ENCODE data around the gene SLC27A5. TPM values are rescaled to one million over a fixed set of nuclear protein-coding genes. Genes with fewer than 3 reads are reported as not detected.
"Not testable (repeated sequence)": the region's sequence is repeated elsewhere in the genome, so short reads cannot be mapped to it uniquely, and the experiment has no call there.

Gene SLC27A5
- total RNA-seq, 1 donor from 2014 or later: 35.8 TPM

GRCh38 chr19:58460039-58460438 is 51.8 kb downstream of the SLC27A5 start:
- H3K36me3 ChIP-seq: peaks cover 0 to 11% of the 10 kb centered on the region in 2 donors
- no peaks in the 10 kb centered on the region for H3K9me3 ChIP-seq
- H3K27me3 ChIP-seq: no peaks in the 10 kb centered on the region
- H3K4me1 ChIP-seq: no peaks in the 10 kb centered on the region
- no peak overlapping the region for H3K27ac ChIP-seq
- no peak for DNase-seq (ENCODE audit: extremely low spot score in 2 of 2)
- TF ChIP-seq POLR2AphosphoS5 (IDR thresholded peaks at IDR 0.05; ENCODE audit: insufficient read depth in 1 of 2, low read depth in 1 of 2): no peak
- TF ChIP-seq CTCF (IDR thresholded peaks at IDR 0.05): no peak
- no peak for TF ChIP-seq POLR2A (IDR thresholded peaks at IDR 0.05)
- intact Hi-C loops (cut with DNase I): no loop called here
- no peak overlapping the region for H3K4me3 ChIP-seq

- Histone ChIP-seq H3K27me3 (no peaks in the 10 kb centered on the region), H3K27ac (no peak overlapping the region), H3K9me3 (no peaks in the 10 kb centered on the region), H3K4me3 (no peak overlapping the region), H3K4me1 (peaks cover 13% of the 10 kb centered on the region), H3K36me3 (peaks cover 0 to 17% of the 10 kb centered on the region in 2 donors)
- no peak for DNase-seq (ENCODE audit: extremely low spot score in 2 of 2)
- TF ChIP-seq POLR2AphosphoS5 (IDR thresholded peaks at IDR 0.05; ENCODE audit: insufficient read depth in 1 of 2, low read depth in 1 of 2): no peak
- TF ChIP-seq CTCF (IDR thresholded peaks at IDR 0.05): no peak
- TF ChIP-seq POLR2A (IDR thresholded peaks at IDR 0.05): no peak
- intact Hi-C loops (cut with DNase I): no loop called here
Observed at GRCh38 chr19:58456111-58456510, 55.7 kb downstream of the SLC27A5 start.

- no peak for TF ChIP-seq POLR2A (IDR thresholded peaks at IDR 0.05)
- H3K4me1 ChIP-seq: peaks cover 19% of the 10 kb centered on the region
- DNase-seq (ENCODE audit: extremely low spot score in 2 of 2): no peak
- H3K27me3 ChIP-seq: no peaks in the 10 kb centered on the region
- intact Hi-C loops (cut with DNase I): no loop called here
- H3K27ac ChIP-seq: no peak overlapping the region
- peaks cover 0 to 17% of the 10 kb centered on the region in 2 donors for H3K36me3 ChIP-seq
- no peaks in the 10 kb centered on the region for H3K9me3 ChIP-seq
- no peak overlapping the region for H3K4me3 ChIP-seq
Observed at GRCh38 chr19:58455306-58455705, 56.5 kb downstream of the SLC27A5 start.

GRCh38 chr19:58453743-58454142 is 58.0 kb downstream of the SLC27A5 start:
- DNase-seq (ENCODE audit: extremely low spot score in 2 of 2): no peak
- TF ChIP-seq POLR2AphosphoS5 (IDR thresholded peaks at IDR 0.05; ENCODE audit: insufficient read depth in 1 of 2, low read depth in 1 of 2) (no peak), CTCF (IDR thresholded peaks at IDR 0.05) (no peak), POLR2A (IDR thresholded peaks at IDR 0.05) (no peak)
- Histone ChIP-seq H3K36me3 (peaks cover 0 to 17% of the 10 kb centered on the region in 2 donors), H3K4me1 (peaks cover 19% of the 10 kb centered on the region), H3K27ac (no peak overlapping the region), H3K9me3 (no peaks in the 10 kb centered on the region), H3K27me3 (no peaks in the 10 kb centered on the region), H3K4me3 (no peak overlapping the region)
- intact Hi-C loops (cut with DNase I): no loop called here

- H3K4me1 ChIP-seq: peaks cover 19% of the 10 kb centered on the region
- peak within 1 kb of the TSS; percentile 53 for H3K27ac ChIP-seq
- H3K9me3 ChIP-seq: no peaks in the 10 kb centered on the region
- TF ChIP-seq POLR2A (IDR thresholded peaks at IDR 0.05): no peak
- TF ChIP-seq POLR2AphosphoS5 (IDR thresholded peaks at IDR 0.05; ENCODE audit: insufficient read depth in 1 of 2, low read depth in 1 of 2): peak; percentile 87 to 96
- DNase-seq (ENCODE audit: extremely low spot score in 2 of 2): peak in 1 of 2 donors; percentile 92
- peaks cover 0 to 12% of the 10 kb centered on the region in 2 donors for H3K36me3 ChIP-seq
- intact Hi-C loops (cut with DNase I): no loop called here
- peak within 1 kb of the TSS; percentile 77 to 81 for H3K4me3 ChIP-seq
- no peaks in the 10 kb centered on the region for H3K27me3 ChIP-seq
Observed at GRCh38 chr19:58451358-58452101, 60.3 kb downstream of the SLC27A5 start, which contains the start of gene ZNF324B. Gene ZNF324B, plus strand, starts transcription at chr19:58451622. Its CDS starts 2,080 bp downstream, at chr19:58453702.

- H3K27me3 ChIP-seq: no peaks in the 10 kb centered on the region
- TF ChIP-seq POLR2AphosphoS5 (IDR thresholded peaks at IDR 0.05; ENCODE audit: insufficient read depth in 1 of 2, low read depth in 1 of 2) (no peak), POLR2A (IDR thresholded peaks at IDR 0.05) (no peak), CTCF (IDR thresholded peaks at IDR 0.05) (no peak)
- H3K4me1 ChIP-seq: peaks cover 19% of the 10 kb centered on the region
- H3K4me3 ChIP-seq: peak overlapping the region; percentile 77 to 81
- intact Hi-C loops (cut with DNase I): no loop called here
- H3K9me3 ChIP-seq: no peaks in the 10 kb centered on the region
- DNase-seq (ENCODE audit: extremely low spot score in 2 of 2): no peak
- peaks cover 0 to 6% of the 10 kb centered on the region in 2 donors for H3K36me3 ChIP-seq
- no peak overlapping the region for H3K27ac ChIP-seq
Observed at GRCh38 chr19:58450856-58451357, 60.9 kb downstream of the SLC27A5 start.

- DNase-seq (ENCODE audit: extremely low spot score in 2 of 2); H3K27ac ChIP-seq; H3K4me3 ChIP-seq; H3K27me3 ChIP-seq; intact Hi-C loops (cut with DNase I); H3K9me3 ChIP-seq; H3K36me3 ChIP-seq: not testable (repeated sequence)
- peaks cover 19% of the 10 kb centered on the region for H3K4me1 ChIP-seq
Observed at GRCh38 chr19:58449980-58450379, 61.8 kb downstream of the SLC27A5 start.

GRCh38 chr19:58448860-58449259 is 62.9 kb downstream of the SLC27A5 start:
- H3K9me3 ChIP-seq; H3K27ac ChIP-seq; H3K4me3 ChIP-seq; DNase-seq (ENCODE audit: extremely low spot score in 2 of 2); intact Hi-C loops (cut with DNase I); H3K36me3 ChIP-seq; H3K27me3 ChIP-seq: not testable (repeated sequence)
- peaks cover 19% of the 10 kb centered on the region for H3K4me1 ChIP-seq

All from vagina (tissue), 2 donors.